HepG2 (cell line): Measurements from ENCODE around the gene TMEM222. TPM values are rescaled to one million over a fixed set of nuclear protein-coding genes. Genes with fewer than 3 reads are reported as not detected.

ENCODE experiments used
- ATAC-seq: fragments of 200-7000 bp; cut with Tn5 transposase; 3 replicates; pipeline ENCODE4 v1.9.1; 2020; ENCODE audit warnings: mild to moderate bottlenecking, moderate library complexity
- BruUV-seq: library from RNA; stranded (reverse); fragments of 400-500 nt; replicated peaks from 2 replicates; lab custom pipeline; 2021; lab: Mats Ljungman, UMichigan
- CTCF ChIA-PET: fragments of 300-600 bp; formaldehyde crosslinking; extraction: SDS; loops from one replicate; lab custom pipeline; 2021; ENCODE audit warnings: low total read pairs, inconsistent platforms, low intra/inter-chr PET ratio; lab: Yijun Ruan, JAX
- POLR2A ChIA-PET: fragments of 350-600 bp; sonication (Branson Sonifier 250); formaldehyde crosslinking; loops from one replicate; lab custom pipeline; 2020; ENCODE audit warnings: antibody characterized with exemption, inconsistent platforms; lab: Yijun Ruan, JAX
- DNase-seq: peaks from one replicate; pipeline ENCODE4 v3.0.0-alpha.2; 2015; ENCODE audit warnings: low spot score
- FAIRE-seq: peaks from 3 replicates; lab custom pipeline; 2011; peaks lifted over from hg19 to GRCh38; lab: Jason Lieb, UNC
- H2AFZ ChIP-seq: one replicate; pipeline ENCODE4 v1.6.1; 2011; ENCODE audit warnings: low read length, inconsistent platforms
- H3K27ac ChIP-seq: fragments of 300-600 bp; 3 replicates; pipeline ENCODE4 v1.8.0; 2011; ENCODE audit warnings: mixed run types, mild to moderate bottlenecking, mixed read lengths, low read length, inconsistent platforms; ENCODE audit not compliant: insufficient read depth; ENCODE audit errors: extremely low read length
- H3K27me3 ChIP-seq, 2 experiments: fragments of 200-600 bp in 1 of 2; 2 replicates in 1 of 2; 3 replicates in 1 of 2; pipeline versions ENCODE4 v1.6.0 to v1.8.0; 2011; ENCODE audit warnings: low read length in 2 of 2, mild to moderate bottlenecking in 2 of 2, moderate library complexity in 2 of 2, inconsistent platforms in 1 of 2; ENCODE audit not compliant: insufficient read depth in 2 of 2, control insufficient read depth in 1 of 2
- H3K36me3 ChIP-seq, 2 experiments: fragments of 200-600 bp in 1 of 2; replicated peaks in 1 of 2; 2 replicates in 1 of 2; 3 replicates in 1 of 2; pipeline versions ENCODE4 v1.5.1 to v1.8.0; 2011; ENCODE audit warnings: low read length in 2 of 2, inconsistent platforms in 1 of 2; ENCODE audit not compliant: insufficient read depth in 2 of 2, control insufficient read depth in 1 of 2
- H3K4me1 ChIP-seq: 2 replicates; pipeline ENCODE4 v1.5.1; 2012; ENCODE audit warnings: low read length, inconsistent platforms; ENCODE audit not compliant: insufficient read depth
- H3K4me2 ChIP-seq: 2 replicates; pipeline ENCODE4 v1.6.0; 2011; ENCODE audit warnings: low read depth, low read length, inconsistent platforms
- H3K4me3 ChIP-seq, 3 experiments: fragments of 200-600 bp in 1 of 3; sonication (generic), shearing (Covaris generic) in 1 of 3; replicated peaks in 1 of 3; 2 replicates each; pipeline ENCODE4 v1.5.1; 2011 to 2016; ENCODE audit warnings: low read length in 3 of 3, inconsistent platforms in 2 of 3, low read depth in 2 of 3, mild to moderate bottlenecking in 2 of 3, control low read depth in 1 of 3, mixed read lengths in 1 of 3; ENCODE audit not compliant: insufficient read depth in 1 of 3
- H3K79me2 ChIP-seq: one replicate; pipeline ENCODE4 v1.6.1; 2011; ENCODE audit warnings: low read length, inconsistent platforms; ENCODE audit not compliant: insufficient read depth
- H3K9ac ChIP-seq: 2 replicates; pipeline ENCODE4 v1.6.0; 2011; ENCODE audit warnings: mild to moderate bottlenecking, low read depth, low read length, inconsistent platforms; ENCODE audit not compliant: insufficient read depth
- H3K9me3 ChIP-seq: 2 replicates; pipeline ENCODE4 v1.5.1; 2012; ENCODE audit warnings: mild to moderate bottlenecking, low read length
- H4K20me1 ChIP-seq: 2 replicates; pipeline ENCODE4 v1.6.0; 2011; ENCODE audit warnings: inconsistent platforms, mild to moderate bottlenecking, low read length, moderate library complexity; ENCODE audit not compliant: insufficient read depth
- EED ChIP-seq: sonication (generic); formaldehyde crosslinking; IDR thresholded peaks from 2 replicates; pipeline ENCODE4 v1.5.0; 2020; ENCODE audit warnings: mild to moderate bottlenecking, missing genetic modification reagents
- FOXP4 ChIP-seq: sonication (generic); formaldehyde crosslinking; IDR thresholded peaks from 2 replicates; pipeline ENCODE4 v1.4.0; 2020; ENCODE audit warnings: missing genetic modification reagents
- HMGA1 ChIP-seq: sonication (generic); formaldehyde crosslinking; conservative IDR thresholded peaks from 2 replicates; pipeline ENCODE4 v1.4.0; 2020; ENCODE audit warnings: missing genetic modification reagents
- ZNF280D ChIP-seq: sonication (generic); formaldehyde crosslinking; IDR thresholded peaks from 2 replicates; pipeline ENCODE4 v1.5.1; 2020; ENCODE audit warnings: mild to moderate bottlenecking, missing genetic modification reagents
- ZNF350 ChIP-seq: sonication (generic); formaldehyde crosslinking; IDR thresholded peaks from 2 replicates; pipeline ENCODE4 v1.4.0; 2020; ENCODE audit warnings: mild to moderate bottlenecking, low read depth, missing genetic modification reagents, borderline replicate concordance
- ZNF562 ChIP-seq: sonication (generic); formaldehyde crosslinking; IDR thresholded peaks from 2 replicates; pipeline ENCODE4 v1.8.0; 2022; ENCODE audit warnings: missing genetic modification reagents, borderline replicate concordance
- ZSCAN31 ChIP-seq: sonication (generic); formaldehyde crosslinking; IDR thresholded peaks from 2 replicates; pipeline ENCODE4 v1.5.0; 2020; ENCODE audit warnings: low read depth, mild to moderate bottlenecking, missing genetic modification reagents
- WGBS: methylation state at CpG from one replicate; pipeline ENCODE4 v1.1.6; 2017; ENCODE audit warnings: low lambda C conversion rate; 5-methylcytosine and 5-hydroxymethylcytosine counted together
- in situ Hi-C: cut with HindIII; loops from 2 replicates; pipeline ENCODE4 v1.10.0; 2017; ENCODE audit warnings: low pct_unique_long_range_greater_than_20kb; ENCODE audit not compliant: extremely low pct_ligation_motif_present
- intact Hi-C: fragments of 100-400 bp; cut with micrococcal nuclease; formaldehyde crosslinking; loops from one replicate; pipeline ENCODE4 v1.10.0; 2022; ENCODE audit not compliant: unreplicated experiment
- polyA plus RNA-seq, 8 experiments: library from polyadenylated mRNA; depleted of rRNA in 3 of 8; stranded (reverse) in 7 of 8; unstranded in 1 of 8; fragments of >200 nt; fragmentation: Illumina TruSeq in 4 of 8; extraction: Trizol in 4 of 8; gene quantifications; 2 replicates each; pipeline versions ENCODE4 v1.2.1 to v1.2.3, GENCODE V29; 2011 to 2016; ENCODE audit warnings: low read depth in 4 of 8, missing spikeins in 1 of 8, mixed read lengths in 1 of 8; ENCODE audit not compliant: insufficient read depth in 1 of 8
- total RNA-seq, 5 experiments: library from RNA; depleted of rRNA; stranded (reverse); fragments of >200 nt; fragmentation: Illumina TruSeq; extraction: Trizol; gene quantifications; 2 replicates each; pipeline ENCODE4 v1.2.3, GENCODE V29; 2016; ENCODE audit warnings: low read depth in 1 of 5
- TF ChIP-seq, protein P1 (sequence below): sonication (generic); formaldehyde crosslinking; IDR thresholded peaks from 2 replicates; pipeline ENCODE4 v1.5.0; 2020; ENCODE audit warnings: mild to moderate bottlenecking, missing genetic modification reagents
- TF ChIP-seq, protein P2 (sequence below): sonication (generic); formaldehyde crosslinking; IDR thresholded peaks from 2 replicates; pipeline ENCODE4 v1.5.1; 2020; ENCODE audit warnings: mild to moderate bottlenecking, missing genetic modification reagents, moderate library complexity

The TMEM222 gene
- total and polyA plus RNA-seq, 2 of the 13 experiments (the other 11 are each of a cell fraction or from before 2014, with no cell fraction given), result 22.7 to 29.6 TPM

DNA sequence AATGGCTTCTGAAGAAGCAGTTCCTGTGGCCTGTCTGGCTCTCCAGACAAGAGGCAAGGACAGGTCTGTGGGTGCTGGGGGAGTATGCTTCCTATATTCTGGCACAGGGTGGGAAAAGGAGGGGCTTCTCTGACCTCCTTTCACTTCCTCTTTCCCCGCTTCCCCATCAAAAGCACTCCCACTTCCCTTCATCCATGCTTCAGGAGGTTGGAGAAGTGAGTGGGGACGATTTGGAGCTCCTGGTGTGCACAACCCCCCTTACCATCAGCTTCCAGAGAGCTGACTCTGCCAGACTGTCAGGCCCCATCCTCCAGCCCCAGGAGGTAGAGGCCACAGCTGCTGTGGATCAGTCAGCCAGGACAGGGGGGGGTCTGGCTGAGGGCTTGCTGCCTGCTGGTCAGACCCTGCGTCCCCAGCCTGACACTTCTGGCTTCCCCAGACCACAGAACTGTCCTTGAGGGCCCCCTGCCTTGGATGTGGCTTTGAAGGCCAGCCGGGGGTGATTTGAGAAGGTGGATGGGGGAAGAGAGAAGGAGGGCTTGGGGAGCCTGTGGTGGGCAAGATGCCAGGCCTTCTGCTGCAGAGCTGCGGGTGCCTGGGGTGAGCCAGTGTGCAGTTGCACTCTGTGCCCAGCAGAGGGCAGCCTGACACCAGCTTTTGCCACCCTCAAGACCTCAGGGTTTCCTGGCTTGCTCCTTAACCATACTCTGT lies 21.5 kb upstream of the TMEM222 start (continued):
- TF ChIP-seq ZNF562 (CRISPR knock-in tag), result no peak
- TF ChIP-seq EED (CRISPR knock-in tag), result 0 out of 2 replicates have a peak, but pooled peaks have one; percentile 50
- peak; percentile 28; the same call in 1 of the 2 replicates for TF ChIP-seq ZNF350
- no peak for TF ChIP-seq FOXP4
- no peak for TF ChIP-seq ZNF280D
- TF ChIP-seq HMGA1, result no peak

- FAIRE-seq (no peak), DNase-seq (no peak), ATAC-seq (no peak; the same call in 2 of the 3 replicates)
- Histone ChIP-seq H3K79me2 (no peaks in the 10 kb centered on the region), H3K27ac (no peak overlapping the region), H3K9me3 (no peaks in the 10 kb centered on the region), H3K4me1 (no peaks in the 10 kb centered on the region), H3K27me3 (no peaks in the 10 kb centered on the region), H2AFZ (no peak overlapping the region), H3K36me3 (peaks cover 0 to 13% of the 10 kb centered on the region in 2 experiments; a peak in 2 of 5 replicates), H3K4me2 (no peak overlapping the region), H4K20me1 (no peaks in the 10 kb centered on the region), H3K4me3 (no peak overlapping the region), H3K9ac (no peak overlapping the region)
- BruUV-seq, result no TSS peak
- CTCF ChIA-PET, result interaction anchor here (1.1 to 4.0 kb wide), 4 partner anchors 56 to 94 kb away, joined by 5 to 43 read pairs (median 12); partner anchors contain the start of gene GPR3
- in situ Hi-C loops (no loop called here), intact Hi-C loops (loop anchor here (1.0 kb wide), 1 partner anchor 87 kb away; no protein-coding TSS in a partner anchor)
- POLR2A ChIA-PET, result no interaction called here
- WGBS, result 91% methylated on average over 7 of the region's 8 CpGs
- TF ChIP-seq, protein P1, sequence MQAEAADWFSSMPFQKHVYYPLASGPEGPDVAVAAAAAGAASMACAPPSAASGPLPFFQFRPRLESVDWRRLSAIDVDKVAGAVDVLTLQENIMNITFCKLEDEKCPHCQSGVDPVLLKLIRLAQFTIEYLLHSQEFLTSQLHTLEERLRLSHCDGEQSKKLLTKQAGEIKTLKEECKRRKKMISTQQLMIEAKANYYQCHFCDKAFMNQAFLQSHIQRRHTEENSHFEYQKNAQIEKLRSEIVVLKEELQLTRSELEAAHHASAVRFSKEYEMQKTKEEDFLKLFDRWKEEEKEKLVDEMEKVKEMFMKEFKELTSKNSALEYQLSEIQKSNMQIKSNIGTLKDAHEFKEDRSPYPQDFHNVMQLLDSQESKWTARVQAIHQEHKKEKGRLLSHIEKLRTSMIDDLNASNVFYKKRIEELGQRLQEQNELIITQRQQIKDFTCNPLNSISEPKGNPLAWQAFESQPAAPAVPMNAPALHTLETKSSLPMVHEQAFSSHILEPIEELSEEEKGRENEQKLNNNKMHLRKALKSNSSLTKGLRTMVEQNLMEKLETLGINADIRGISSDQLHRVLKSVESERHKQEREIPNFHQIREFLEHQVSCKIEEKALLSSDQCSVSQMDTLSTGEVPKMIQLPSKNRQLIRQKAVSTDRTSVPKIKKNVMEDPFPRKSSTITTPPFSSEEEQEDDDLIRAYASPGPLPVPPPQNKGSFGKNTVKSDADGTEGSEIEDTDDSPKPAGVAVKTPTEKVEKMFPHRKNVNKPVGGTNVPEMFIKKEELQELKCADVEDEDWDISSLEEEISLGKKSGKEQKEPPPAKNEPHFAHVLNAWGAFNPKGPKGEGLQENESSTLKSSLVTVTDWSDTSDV (CRISPR knock-in tag), result 0 out of 2 replicates have a peak, but pooled peaks have one; percentile 39
- TF ChIP-seq ZSCAN31 (CRISPR knock-in tag), result 0 out of 2 replicates have a peak, but pooled peaks have one; percentile 11
- TF ChIP-seq, protein P2, sequence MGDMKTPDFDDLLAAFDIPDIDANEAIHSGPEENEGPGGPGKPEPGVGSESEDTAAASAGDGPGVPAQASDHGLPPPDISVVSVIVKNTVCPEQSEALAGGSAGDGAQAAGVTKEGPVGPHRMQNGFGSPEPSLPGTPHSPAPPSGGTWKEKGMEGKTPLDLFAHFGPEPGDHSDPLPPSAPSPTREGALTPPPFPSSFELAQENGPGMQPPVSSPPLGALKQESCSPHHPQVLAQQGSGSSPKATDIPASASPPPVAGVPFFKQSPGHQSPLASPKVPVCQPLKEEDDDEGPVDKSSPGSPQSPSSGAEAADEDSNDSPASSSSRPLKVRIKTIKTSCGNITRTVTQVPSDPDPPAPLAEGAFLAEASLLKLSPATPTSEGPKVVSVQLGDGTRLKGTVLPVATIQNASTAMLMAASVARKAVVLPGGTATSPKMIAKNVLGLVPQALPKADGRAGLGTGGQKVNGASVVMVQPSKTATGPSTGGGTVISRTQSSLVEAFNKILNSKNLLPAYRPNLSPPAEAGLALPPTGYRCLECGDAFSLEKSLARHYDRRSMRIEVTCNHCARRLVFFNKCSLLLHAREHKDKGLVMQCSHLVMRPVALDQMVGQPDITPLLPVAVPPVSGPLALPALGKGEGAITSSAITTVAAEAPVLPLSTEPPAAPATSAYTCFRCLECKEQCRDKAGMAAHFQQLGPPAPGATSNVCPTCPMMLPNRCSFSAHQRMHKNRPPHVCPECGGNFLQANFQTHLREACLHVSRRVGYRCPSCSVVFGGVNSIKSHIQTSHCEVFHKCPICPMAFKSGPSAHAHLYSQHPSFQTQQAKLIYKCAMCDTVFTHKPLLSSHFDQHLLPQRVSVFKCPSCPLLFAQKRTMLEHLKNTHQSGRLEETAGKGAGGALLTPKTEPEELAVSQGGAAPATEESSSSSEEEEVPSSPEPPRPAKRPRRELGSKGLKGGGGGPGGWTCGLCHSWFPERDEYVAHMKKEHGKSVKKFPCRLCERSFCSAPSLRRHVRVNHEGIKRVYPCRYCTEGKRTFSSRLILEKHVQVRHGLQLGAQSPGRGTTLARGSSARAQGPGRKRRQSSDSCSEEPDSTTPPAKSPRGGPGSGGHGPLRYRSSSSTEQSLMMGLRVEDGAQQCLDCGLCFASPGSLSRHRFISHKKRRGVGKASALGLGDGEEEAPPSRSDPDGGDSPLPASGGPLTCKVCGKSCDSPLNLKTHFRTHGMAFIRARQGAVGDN, result 0 out of 2 replicates have a peak, but pooled peaks have one; percentile 10
Measured at GRCh38 chr1:27301052-27301422, 20.9 kb upstream of the TMEM222 start.
